Measurements from ENCODE around the gene ODR4.

DNA sequence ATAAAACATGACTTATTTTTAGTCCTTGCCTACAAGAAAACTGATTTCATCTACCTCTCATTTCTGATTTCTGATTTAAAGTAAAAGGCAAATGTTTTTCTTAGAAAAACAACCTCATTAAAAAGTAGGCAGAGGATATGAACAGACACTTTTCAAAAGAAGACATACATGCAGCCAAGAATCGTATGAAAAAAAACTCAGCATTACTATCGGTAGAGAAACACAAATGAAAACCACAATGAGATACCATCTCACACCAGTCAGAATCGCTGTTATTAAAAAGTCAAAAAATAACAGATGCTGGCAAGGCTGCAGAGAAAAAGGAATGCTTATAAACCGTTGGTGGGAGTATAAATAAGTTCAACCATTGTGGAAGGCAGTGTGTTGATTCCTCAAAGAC lies 16.2 kb downstream of the ODR4 start:
- no peak for TF ChIP-seq POLR2A (IDR thresholded peaks at IDR 0.05; ENCODE audit: low read depth, low read length)
- no peak for TF ChIP-seq TAF1 (IDR thresholded peaks at IDR 0.05; ENCODE audit: borderline replicate concordance, low read depth, low read length)
- no peak for TF ChIP-seq POLR2AphosphoS5 (IDR thresholded peaks at IDR 0.05; ENCODE audit: low read depth, low read length)
